GM23338 (cell line): ENCODE measurements around the gene IGFBP7.

Experiments
- CREB1 ChIP-seq: fragments of 250-450 bp; sonication (Bioruptor Pico); IDR thresholded peaks from 2 replicates; pipeline ENCODE4 v1.5.0; 2020; ENCODE audit warnings: low read depth, mild to moderate bottlenecking, moderate library complexity
- EZH2 ChIP-seq: fragments of 200-600 bp; sonication (generic); IDR thresholded peaks from one replicate; pipeline ENCODE4 v1.8.0; 2017; ENCODE audit warnings: antibody characterized with exemption, mild to moderate bottlenecking, low read depth; ENCODE audit not compliant: unreplicated experiment
- EZH2phosphoT487 ChIP-seq: fragments of 200-600 bp; sonication (generic); IDR thresholded peaks from one replicate; pipeline ENCODE4 v1.8.1; 2018; ENCODE audit warnings: antibody characterized with exemption; ENCODE audit not compliant: unreplicated experiment
- JUNB ChIP-seq: IDR thresholded peaks from one replicate; pipeline ENCODE4 v1.6.1; 2016; ENCODE audit warnings: antibody characterized with exemption; ENCODE audit not compliant: unreplicated experiment
- NANOG ChIP-seq: IDR thresholded peaks from 2 replicates; pipeline ENCODE4 v1.6.1; 2016; ENCODE audit warnings: antibody characterized with exemption, borderline replicate concordance
- POLR2AphosphoS5 ChIP-seq: IDR thresholded peaks from 2 replicates; pipeline ENCODE4 v1.6.1; 2016; ENCODE audit warnings: antibody characterized with exemption, low read depth
- REST ChIP-seq: IDR thresholded peaks from one replicate; pipeline ENCODE4 v1.6.1; 2018; ENCODE audit warnings: antibody characterized with exemption; ENCODE audit not compliant: unreplicated experiment
- TF ChIP-seq, protein P1 (sequence below), 2 experiments: fragments of 200-600 bp in 1 of 2; sonication (generic) in 1 of 2; conservative IDR thresholded peaks; 2 replicates each; pipeline versions ENCODE4 v1.5.1 to v1.6.1; 2016 to 2017; ENCODE audit warnings: antibody characterized with exemption in 2 of 2, low read depth in 2 of 2, mild to moderate bottlenecking in 2 of 2, moderate library complexity in 1 of 2

DNA sequence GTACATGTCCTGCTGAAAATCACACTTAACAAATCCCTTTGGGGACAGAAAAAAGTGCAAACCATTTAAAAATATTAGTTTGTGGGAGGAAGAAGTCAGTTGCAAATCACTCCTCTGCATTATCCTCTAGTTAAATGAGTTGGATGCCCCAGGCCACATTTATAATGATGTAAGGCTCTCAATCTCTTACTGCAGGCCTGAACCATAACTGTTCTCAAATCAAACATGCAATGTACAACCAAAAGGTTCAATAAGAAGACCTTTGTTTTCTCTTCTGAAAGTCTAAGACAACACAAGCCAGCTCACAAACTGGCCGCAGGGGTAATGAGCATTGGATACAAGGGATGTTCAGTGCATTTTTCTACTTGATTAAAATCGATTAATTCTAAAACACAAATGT, 39.7 kb downstream of the IGFBP7 start:
- TF ChIP-seq CREB1: no peak
- TF ChIP-seq, protein P1, sequence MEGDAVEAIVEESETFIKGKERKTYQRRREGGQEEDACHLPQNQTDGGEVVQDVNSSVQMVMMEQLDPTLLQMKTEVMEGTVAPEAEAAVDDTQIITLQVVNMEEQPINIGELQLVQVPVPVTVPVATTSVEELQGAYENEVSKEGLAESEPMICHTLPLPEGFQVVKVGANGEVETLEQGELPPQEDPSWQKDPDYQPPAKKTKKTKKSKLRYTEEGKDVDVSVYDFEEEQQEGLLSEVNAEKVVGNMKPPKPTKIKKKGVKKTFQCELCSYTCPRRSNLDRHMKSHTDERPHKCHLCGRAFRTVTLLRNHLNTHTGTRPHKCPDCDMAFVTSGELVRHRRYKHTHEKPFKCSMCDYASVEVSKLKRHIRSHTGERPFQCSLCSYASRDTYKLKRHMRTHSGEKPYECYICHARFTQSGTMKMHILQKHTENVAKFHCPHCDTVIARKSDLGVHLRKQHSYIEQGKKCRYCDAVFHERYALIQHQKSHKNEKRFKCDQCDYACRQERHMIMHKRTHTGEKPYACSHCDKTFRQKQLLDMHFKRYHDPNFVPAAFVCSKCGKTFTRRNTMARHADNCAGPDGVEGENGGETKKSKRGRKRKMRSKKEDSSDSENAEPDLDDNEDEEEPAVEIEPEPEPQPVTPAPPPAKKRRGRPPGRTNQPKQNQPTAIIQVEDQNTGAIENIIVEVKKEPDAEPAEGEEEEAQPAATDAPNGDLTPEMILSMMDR (conservative IDR thresholded peaks at IDR 0.05; ENCODE audit: low read depth in 2 of 2): no peak
- TF ChIP-seq EZH2: no peak
- TF ChIP-seq EZH2phosphoT487: no peak
- TF ChIP-seq POLR2AphosphoS5: no peak
- no peak for TF ChIP-seq JUNB
- TF ChIP-seq NANOG: no peak
- no peak for TF ChIP-seq REST
